SKM-1 treated with dmso at 0.1 percent for 144 hours (cell line): ENCODE results near the gene COLEC11.
"Not testable (repeated sequence)": the region's sequence is repeated elsewhere in the genome, so short reads cannot be mapped to it uniquely, and the experiment has no call there.

Experiments
- DNase-seq: peaks from one replicate; lab custom pipeline; 2025; ENCODE audit not compliant: unreplicated experiment; lab: John Stamatoyannopoulos, UW

COLEC11 gene

DNA sequence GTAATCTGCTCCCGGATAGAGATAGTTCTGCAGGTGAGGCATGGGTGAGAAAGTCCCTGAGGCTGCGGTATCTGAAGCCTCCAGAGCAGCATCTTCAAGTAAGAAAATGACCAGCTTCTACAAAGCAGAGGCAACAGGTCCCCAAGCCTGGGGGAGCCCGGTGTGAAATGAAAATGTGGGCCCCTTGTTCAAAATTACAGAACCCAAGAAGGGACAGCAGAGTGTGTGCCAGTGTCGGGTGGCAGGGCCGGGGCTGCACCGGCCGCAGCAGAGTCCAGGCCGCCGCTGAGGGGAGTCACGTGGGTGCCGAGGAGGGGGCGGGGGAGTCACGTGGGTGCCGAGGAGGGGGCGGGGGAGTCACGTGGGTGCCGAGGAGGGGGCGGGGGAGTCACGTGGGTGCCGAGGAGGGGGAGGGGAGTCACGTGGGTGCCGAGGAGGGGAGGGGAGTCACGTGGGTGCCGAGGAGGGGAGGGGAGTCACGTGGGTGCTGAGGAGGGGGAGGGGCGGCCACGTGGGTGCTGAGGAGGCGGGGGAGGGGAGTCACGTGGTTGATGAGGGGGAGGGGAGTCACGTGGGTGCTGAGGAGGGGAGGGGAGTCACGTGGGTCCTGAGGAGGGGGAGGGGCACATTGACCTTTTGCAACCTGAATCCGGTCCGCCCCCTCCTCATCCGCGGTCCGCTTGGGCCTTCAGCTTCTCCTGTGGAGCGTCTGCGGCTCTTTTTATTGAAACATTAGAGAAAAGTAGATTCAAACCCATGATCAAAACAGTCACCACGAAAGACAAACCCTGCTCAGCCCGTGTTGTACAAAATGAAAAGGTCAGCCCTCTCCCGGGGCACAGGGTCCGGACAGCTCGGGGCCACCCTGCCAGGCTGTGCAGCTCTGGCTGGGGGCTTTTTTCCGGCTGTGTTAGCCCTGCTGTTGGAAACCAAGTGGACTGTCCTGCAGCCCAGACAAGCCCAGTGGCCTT is 10.4 kb downstream of the COLEC11 start:
- DNase-seq, result peak; percentile 27

DNA sequence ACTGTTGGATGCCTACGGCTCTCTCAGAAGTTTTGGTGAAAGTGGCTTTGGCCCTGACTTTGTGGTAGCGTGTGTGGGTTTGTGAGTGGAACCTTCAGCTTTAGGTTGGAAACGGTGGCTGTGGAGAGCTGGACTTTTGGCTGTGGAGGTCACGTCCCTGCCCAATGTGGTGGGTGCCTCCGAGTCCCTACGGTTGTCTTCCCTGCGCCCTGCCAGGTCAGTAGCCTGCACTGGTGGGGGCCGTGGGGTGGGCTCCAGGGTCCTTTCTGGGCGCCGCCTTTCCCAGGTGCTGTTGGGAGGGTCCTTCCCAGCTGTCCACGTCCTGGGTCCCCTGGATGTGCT is 11.1 kb downstream of the COLEC11 start:
- no peak for DNase-seq

DNA sequence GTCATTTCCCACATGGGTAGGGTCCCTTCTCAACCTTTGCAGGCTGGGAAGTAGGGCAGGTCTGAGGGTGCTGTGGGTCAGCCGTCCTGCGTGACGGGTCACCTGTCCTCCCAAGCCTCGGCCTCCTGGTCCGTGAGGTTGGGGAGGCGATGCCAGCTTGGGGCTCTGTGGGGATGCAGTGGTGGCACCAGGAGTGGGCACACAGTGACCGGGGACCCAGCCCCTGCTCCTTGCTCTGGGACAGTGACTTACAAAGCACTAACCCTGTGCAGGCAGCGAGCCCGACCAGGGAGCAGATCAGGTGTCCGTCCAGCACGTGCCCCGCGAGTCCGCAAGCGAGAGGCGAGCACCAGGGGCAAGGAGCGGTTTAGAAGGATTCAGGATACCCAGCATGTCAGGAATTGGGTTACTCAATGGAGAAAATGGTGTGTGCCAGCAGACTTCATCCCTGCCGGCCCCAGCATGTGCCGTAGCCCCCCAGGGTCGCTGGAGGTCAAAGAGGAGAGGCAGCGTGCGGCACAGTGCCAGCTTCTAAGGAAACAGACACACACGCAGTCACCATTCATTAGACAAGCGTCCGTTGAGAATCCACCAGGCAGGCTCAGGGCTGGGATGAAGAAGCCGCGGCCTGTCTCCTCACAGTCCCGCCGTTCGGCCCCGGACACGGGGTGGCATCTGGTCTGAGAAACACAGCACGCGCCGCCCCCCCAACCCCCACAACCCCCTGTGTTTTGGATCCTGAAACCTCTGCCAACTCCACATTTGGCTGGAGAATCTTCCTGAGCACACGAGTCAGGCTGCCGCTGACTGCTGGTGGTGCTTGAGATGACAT is 11.7 kb downstream of the COLEC11 start:
- no peak for DNase-seq

DNA sequence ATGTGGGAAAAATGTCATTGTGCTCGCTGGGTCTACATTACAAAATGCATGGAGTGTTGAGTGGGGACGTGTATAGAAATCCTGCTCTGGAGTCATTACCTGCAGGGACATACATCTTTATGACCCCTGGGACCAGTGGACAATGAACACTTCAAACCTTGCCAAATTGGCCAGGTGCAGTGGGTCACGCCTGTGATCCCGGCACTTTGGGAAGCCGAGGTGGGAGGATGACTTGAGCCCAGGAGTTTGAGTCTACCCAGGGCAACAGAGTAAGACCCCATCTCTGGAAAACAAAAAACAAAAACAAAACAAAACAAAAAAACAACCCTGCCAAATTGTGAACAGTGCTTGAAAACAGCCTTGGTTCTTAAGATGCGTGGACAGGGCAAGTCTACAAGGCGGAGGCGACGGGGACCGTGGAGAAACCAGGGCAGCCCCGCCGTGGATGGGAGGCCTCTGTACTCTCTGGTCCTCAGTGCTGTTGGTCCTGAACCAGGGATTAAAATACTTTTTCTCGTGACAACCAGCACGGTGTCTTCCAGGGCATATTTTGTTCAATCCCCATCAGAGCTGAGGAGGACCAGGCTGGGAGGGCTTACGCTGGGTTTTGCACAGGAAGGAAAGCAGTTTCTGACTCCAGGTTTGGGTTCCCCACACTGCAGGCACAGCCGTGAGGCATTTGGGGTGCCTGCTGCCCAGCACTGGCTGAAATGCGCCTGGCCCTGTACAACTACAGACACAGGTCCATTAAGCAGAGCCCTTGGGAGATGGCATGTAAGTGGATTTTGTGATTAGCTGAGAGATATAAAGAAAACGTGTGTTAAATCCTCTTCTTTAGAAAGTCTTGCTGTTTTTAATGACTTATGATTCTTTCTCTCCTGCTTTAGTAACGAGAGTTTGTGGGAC is 13.7 kb downstream of the COLEC11 start:
- DNase-seq, result no peak

DNA sequence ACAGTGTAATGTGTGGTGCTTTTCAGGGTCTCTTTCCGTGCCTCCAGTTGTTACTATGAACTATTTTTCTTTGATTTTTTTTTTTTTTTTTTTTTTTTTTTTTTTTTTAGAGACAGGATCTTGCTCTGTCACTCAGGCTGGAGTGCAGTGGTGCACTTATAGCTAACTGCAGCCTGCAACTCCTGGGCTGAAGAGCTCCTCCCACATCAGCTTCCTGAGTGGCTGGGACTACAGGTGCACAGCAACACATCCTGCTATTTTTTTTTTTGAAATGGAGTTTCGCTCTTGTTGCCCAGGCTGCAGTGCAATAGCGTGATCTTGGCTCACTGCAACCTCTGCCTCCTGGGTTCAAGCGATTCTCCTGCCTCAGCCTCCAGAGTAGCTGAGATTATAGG is 14.4 kb downstream of the COLEC11 start:
- not testable (repeated sequence) for DNase-seq

DNA sequence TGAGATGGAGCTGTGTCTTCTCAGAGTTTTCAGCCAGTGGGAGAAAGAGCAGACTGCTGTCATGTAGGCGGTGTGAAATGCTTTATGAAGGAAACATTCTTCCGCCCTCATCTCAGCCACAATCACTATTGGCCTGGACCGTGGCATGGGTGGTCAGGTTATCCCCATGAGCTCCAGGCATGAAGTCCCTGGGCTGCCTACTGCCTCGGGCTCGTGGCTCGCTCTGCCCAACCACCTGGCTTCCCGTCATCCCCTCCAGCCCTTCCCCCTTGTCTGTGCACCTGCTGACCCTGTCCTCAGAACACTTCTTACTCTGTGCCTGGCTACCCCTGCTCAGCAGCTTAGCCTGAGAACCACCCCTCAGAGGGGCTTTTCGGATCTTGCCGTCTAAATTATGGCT is 15.5 kb downstream of the COLEC11 start:
- no peak for DNase-seq

DNA sequence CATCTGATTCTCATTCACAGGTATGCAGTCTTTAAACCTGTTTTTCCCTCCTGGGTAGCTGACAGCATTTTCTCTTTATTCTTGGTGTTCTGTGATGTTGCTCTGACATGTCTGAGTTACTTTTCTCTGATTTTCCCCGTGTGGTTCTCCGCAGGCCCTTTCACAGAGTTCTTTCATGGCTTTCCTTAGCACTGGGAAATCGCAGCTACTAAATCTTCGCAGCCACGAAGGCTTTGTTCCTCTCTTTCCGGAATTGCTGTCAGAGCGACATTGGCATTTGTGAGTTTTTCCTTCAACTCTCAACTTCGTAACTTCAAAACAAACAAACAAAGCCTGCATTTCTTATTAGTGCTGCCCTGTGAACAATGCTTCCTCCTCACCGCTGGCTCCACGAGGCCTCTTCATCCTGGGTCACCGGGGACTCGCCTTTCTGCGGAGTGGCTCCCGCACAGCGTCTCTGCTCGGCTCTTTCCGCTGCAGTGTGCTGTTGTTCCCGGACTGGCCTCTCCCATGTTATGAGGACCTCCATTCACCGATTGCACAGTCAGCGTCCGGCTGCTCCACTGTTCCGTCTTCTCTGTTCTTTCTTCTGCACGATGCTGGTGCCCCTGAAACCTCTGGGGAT is 16.1 kb downstream of the COLEC11 start:
- DNase-seq, result no peak

DNA sequence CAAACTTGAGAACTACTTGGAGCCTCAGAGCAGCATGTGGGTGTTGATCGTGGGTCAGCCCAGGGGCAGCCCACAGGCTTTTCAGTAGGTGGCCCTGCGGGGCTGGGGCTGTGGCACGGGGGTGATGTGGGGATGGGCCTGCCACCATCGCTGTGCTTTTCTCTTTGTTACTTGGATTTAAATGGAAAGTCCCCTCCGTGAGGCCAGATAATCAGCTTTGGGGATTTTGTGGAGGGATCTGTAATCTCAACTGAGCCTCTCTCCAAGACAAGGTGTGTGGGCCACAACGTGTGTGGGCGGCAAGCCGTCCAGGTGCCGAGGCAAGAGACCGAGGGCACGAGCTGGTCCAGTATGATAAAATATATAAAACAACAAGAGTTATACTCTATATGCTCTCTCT is 16.7 kb downstream of the COLEC11 start:
- no peak for DNase-seq

DNA sequence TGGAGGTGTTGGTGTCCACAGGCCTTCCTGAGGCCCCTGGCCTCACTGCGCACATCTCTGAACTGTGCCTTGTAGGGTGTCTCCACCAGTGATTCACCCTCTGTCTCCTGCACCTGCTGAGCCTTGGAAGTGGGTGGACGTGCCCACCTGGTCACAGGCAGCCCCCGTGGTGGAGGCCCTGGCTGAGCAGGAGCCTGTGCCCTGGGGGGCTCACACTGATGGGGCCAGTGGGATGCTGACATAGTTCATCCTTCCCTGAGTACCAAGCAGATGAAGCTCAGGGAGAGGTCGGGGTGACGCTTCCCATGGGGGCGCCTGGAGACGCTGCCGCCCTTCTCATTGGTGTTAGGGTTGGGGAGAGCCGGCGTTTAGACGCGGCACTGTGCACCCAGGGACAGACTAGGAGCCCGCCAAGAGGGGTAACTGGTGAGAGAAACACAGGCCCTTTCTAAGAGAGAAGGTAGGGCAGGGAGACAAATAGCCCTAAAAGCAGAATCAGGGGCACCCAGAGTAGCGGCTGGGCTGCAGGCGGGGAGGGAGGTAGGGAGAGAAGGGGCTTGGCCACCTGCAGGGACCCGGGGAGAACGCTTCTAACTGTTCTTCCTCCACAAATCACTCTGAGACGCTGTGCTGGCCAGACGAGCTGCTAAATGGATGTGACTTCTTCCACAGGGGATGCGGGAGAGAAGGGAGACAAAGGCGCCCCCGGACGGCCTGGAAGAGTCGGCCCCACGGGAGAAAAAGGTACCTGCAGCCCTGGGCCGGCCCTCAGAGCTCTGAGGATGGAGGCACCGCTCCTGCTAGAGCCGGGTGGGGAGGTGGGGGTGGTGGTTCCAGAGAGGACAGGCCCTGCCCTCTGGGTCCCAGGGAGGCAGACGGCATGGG is 18.0 kb downstream of the COLEC11 start:
- DNase-seq, result no peak

DNA sequence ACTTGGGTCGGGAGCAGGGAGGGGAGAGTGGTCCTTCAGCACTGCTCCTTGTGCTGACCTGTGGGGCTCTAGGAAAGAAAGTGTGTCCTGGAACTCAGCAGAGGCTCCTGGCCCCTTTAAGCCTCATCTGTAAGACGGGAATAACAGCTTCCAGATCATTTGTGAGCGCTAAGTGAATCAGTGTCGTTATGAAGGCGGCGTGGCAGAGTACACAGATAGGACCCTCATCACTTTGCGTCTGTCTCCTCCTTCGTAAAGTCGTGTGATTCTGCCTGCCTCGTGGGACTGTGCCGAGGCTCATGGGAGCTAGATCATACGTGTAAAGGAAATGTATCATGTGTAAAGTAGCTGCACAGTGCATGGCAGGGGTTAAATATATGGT is 18.6 kb downstream of the COLEC11 start:
- no peak for DNase-seq

DNA sequence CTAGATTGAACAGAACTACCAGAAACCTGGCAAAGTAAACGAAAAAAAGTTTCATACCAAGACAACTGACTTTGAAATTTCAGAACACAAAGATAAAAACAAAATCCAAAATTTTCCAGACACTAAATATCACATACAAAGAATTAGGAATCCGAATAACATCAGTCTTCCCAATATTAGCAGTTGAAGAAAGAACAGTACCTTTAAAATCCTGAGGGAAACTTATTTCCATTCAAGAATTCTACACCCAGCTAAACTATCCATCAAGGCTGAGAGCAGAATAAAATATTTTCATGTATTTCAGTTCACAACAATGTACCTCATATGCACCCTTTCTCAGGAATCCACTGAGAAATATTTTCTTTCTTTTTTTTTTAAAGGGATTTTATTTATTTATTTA is 19.8 kb downstream of the COLEC11 start:
- DNase-seq, result not testable (repeated sequence)

DNA sequence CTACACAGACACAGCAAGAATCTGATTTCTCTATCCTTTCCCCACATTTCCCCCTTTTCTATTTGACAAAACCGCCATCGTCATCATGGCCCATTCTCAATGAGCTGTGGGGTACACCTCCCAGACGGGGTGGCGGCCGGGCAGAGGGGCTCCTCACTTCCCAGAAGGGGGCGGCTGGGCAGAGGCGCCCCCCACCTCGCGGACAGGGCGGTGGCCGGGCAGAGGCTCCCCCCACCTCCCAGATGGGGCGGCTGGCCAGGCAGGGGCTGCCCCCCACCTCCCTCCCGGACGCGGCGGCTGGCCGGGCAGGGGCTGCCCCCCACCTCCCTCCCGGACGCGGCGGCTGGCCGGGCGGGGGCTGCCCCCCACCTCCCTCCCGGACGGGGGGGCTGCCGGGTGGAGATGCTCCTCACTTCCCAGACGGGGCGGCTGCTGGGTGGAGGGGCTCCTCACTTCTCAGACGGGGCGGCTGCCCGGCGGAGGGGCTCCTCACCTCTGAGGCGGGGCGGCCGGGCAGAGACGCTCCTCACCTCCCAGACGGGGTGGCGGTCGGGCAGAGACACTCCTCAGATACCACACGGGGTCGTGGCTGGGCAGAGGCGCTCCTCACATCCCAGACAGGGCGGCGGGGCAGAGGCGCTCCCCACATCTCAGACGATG is 20.8 kb downstream of the COLEC11 start:
- not testable (repeated sequence) for DNase-seq

DNA sequence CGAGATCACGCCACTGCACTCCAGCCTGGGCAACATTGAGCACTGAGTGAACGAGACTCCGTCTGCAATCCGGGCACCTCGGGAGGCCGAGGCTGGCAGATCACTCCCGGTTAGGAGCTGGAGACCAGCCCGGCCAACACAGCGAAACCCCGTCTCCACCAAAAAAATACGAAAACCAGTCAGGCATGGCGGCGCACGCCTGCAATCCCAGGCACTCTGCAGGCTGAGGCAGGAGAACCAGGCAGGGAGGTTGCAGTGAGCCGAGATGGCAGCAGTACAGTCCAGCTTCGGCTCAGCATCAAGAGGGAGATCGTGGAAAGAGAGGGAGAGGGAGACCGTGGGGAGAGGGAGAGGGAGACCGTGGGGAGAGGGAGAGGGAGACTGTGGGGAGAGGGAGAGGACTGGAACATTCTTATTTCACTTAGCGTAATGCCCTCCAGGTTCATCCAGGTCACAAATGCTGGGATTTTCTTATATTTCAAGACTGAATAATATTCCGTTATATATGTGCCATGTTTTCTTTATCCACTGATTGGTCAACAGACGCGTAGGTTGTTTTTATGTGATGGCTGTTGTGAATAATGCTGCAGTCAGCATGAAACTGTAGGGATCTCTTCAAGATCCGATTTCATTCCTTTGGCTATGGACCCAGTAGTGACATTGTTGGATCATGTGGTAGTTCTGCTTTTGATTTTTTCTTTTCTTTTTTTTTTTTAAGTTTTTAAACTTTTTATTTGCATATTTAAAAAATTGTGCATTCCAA is 21.7 kb downstream of the COLEC11 start:
- not testable (repeated sequence) for DNase-seq

DNA sequence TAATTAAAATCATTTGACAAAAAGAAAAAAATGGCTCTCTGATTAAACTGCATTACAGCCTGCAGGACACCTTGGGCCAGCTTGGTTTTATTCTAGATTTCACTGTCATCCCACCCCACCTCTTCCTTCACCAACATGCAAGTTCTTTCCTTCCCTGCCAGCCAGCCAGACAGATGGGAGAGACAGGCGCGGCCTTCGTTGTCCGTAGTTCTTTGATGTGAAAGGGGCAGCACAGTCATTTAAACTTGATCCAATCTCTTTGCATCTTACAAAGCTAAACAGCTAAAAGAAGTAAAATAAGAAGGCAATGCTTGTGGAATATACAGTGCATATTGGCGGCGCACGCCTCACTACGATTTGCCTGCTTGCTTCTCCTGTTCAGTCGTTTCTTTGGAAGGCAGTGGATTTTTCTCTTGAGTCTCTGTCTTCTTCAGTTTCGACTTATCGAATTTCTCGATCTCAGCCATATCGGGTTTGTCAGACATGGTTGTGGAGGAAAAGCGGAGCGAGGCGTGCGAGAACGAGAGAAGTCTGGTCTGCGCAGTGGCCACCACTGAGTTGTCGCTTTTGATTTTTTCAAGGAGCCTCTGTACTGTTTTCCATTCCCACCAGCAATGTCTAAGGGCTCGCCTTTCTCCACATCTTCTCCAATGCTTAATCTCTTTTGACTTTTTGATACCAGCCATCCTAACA is 22.4 kb downstream of the COLEC11 start:
- no peak for DNase-seq

DNA sequence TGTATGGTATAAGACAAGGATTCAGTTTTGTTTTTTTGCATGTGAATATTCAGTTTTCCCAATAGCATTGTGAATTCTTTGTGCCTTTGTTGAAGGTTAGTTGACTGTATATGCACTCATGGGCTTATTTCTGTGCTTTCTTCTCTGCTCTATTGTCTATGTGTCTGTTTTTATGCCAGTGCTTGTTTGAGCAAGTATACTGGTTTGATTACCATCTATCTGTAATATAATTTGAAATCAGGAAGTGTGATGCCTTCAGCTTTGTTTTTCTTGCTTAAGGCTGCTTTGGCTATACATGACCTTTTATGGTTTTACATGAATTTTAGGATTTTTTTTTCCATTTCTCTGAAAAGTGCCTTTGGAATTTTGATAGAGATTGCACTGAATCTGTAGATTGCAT is 23.5 kb downstream of the COLEC11 start:
- DNase-seq, result no peak

DNA sequence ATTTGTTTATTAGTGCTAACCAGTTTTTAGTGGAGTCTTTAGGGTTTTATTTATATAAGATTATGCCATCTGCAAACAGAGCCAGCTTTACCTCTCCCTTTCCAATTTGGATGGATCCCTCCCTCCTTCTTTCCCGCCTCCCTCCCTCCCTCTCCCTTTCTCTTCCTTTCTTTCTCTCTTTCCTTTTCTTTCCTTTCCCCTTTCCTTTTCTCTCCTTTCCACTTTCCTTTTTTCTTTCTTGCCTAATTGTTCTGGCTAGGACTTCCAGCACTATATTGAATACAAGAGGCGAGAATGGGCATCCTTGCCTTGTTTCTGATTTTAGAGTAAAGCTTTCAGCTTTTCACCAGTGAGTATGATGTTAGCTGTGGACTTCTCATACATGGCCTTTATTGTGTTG is 24.1 kb downstream of the COLEC11 start:
- DNase-seq, result no peak

DNA sequence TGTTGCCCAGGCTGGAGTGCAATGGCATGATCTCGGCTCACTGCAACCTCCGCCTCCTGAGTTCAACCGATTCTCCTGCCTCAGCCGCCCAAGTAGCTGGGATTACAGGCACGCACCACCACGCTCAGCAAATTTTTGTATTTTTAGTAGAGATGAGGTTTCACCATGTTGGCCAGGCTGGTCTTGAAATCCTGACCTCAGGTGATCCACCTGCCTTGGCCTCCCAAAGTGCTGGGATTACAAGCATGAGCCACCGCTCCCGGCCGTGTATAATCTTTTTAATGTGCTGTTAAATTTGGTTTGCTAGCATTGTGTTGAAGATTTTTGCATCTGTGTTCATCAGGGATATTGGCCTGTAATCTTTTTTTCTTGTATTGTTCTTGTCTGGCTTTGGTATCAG is 24.7 kb downstream of the COLEC11 start:
- not testable (repeated sequence) for DNase-seq

DNA sequence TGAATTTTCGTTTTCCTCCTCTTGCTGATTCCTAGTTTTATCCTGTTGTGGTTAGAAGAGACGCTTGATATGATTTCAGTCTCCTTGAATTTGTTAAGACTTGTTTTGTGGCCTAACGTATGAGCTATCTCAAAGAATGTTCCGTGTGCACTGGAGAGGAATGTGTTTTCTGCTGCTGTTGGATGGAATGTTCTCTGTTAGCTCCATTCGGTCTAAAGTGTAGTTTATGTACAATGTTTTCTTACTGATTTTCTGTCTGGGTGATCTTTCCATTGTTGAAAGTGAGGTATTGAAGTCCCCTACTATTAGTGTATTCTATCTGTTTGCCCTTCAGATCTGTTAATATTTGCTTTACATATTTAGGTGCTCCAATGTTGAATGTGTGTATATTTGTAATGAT is 25.9 kb downstream of the COLEC11 start:
- no peak for DNase-seq
